Gastroesophageal sphincter (tissue), 4 donors: ENCODE measurements around the gene KLC3. TPM values are rescaled to one million over a fixed set of nuclear protein-coding genes. Genes with fewer than 3 reads are reported as not detected.
A peak's percentile ranks its signal among the peaks of the same experiment; 100 is the strongest.

Experiments
- ATAC-seq: fragments of 150-250 bp; one replicate; pipeline ENCODE4 v1.9.1; 2016; ENCODE audit warnings: mild to moderate bottlenecking, moderate library complexity
- H3K27ac ChIP-seq, 4 donors: fragments of 200-600 bp; sonication (generic) in 3 of 4; 1 replicate in 3 of 4; 2 replicates in 1 of 4; pipeline ENCODE4 v1.5.1; 2016 to 2019
- H3K27me3 ChIP-seq: fragments of 200-600 bp; sonication (generic); one replicate; pipeline ENCODE4 v1.5.1; 2019
- H3K36me3 ChIP-seq, 2 donors: fragments of 200-600 bp; sonication (generic); one replicate each; pipeline ENCODE4 v1.5.1; 2019; ENCODE audit warnings: control low read depth in 1 of 2
- H3K4me1 ChIP-seq, 3 donors: fragments of 200-600 bp; sonication (generic); 1 replicate in 2 of 3; 2 replicates in 1 of 3; pipeline ENCODE4 v1.5.1; 2016 to 2019; ENCODE audit warnings: control low read depth in 2 of 3
- H3K4me3 ChIP-seq, 2 donors: fragments of 200-600 bp; sonication (generic); one replicate each; pipeline ENCODE4 v1.5.1; 2019; ENCODE audit warnings: mild to moderate bottlenecking in 1 of 2, moderate library complexity in 1 of 2
- H3K9me3 ChIP-seq, 3 donors: fragments of 200-600 bp; sonication (generic); one replicate each; pipeline ENCODE4 v1.5.1; 2017 to 2019; ENCODE audit warnings: control low read depth in 2 of 3
- CTCF ChIP-seq, 4 experiments: fragments of 200-600 bp in 2 of 4; fragments of 450-650 bp in 2 of 4; sonication (generic) in 1 of 4; IDR thresholded peaks; one replicate each; pipeline ENCODE4 v1.5.1; 2017 to 2019; ENCODE audit warnings: antibody characterized with exemption in 4 of 4, mild to moderate bottlenecking in 2 of 4, moderate library complexity in 2 of 4
- EP300 ChIP-seq: sonication (generic); formaldehyde crosslinking; IDR thresholded peaks from one replicate; pipeline ENCODE4 v1.6.1; 2017; ENCODE audit warnings: antibody characterized with exemption, mild to moderate bottlenecking
- POLR2A ChIP-seq, 2 donors: fragments of 450-650 bp; IDR thresholded peaks; one replicate each; pipeline ENCODE4 v1.6.1; 2017; ENCODE audit warnings: antibody characterized with exemption in 2 of 2, mild to moderate bottlenecking in 2 of 2, moderate library complexity in 1 of 2
- POLR2AphosphoS5 ChIP-seq: sonication (generic); formaldehyde crosslinking; IDR thresholded peaks from one replicate; pipeline ENCODE4 v1.6.1; 2017; ENCODE audit warnings: antibody characterized with exemption
- WGBS, 2 donors: methylation state at CpG; one replicate each; pipeline ENCODE4 v1.1.5; 2018; ENCODE audit warnings: low coverage in 1 of 2; 5-methylcytosine and 5-hydroxymethylcytosine counted together
- total RNA-seq, 4 donors: library from RNA; depleted of rRNA; stranded (reverse); fragments of >200 nt; gene quantifications; one replicate each; pipeline ENCODE4 v1.1.0, GENCODE V29; 2016

Gene KLC3
- total RNA-seq, 4 donors from 2014 or later = 1.3 TPM; not detected in 3

- Histone ChIP-seq H3K36me3 (peaks cover 0 to 33% of the 10 kb centered on the region in 2 donors), H3K27me3 (peaks cover 48% of the 10 kb centered on the region)
- ATAC-seq = no peak
Observed at GRCh38 chr19:45348367-45349125, 8.0 kb downstream of the KLC3 start.

GRCh38 chr19:45349126-45349415, 8.5 kb downstream of the KLC3 start:
- no peak overlapping the region for H3K27ac ChIP-seq
- H3K4me1 ChIP-seq = no peaks in the 10 kb centered on the region
- WGBS, 2 donors = 47% methylated on average over 3 of the region's 3 CpGs; no CpG with 5 or more reads in 1 of the 2 donors
- H3K27me3 ChIP-seq = peaks cover 45% of the 10 kb centered on the region
- no peaks in the 10 kb centered on the region for H3K9me3 ChIP-seq
- TF ChIP-seq EP300 (no peak), POLR2AphosphoS5 (no peak), POLR2A (IDR thresholded peaks at IDR 0.05) (no peak), CTCF (IDR thresholded peaks at IDR 0.05) (no peak)
- H3K36me3 ChIP-seq = peaks cover 0 to 39% of the 10 kb centered on the region in 2 donors
- H3K4me3 ChIP-seq = no peak overlapping the region
- ATAC-seq = no peak

More at GRCh38 chr19:45348367-45349125, 8.0 kb downstream of the KLC3 start:
- H3K27ac ChIP-seq = no peak overlapping the region
- TF ChIP-seq CTCF (IDR thresholded peaks at IDR 0.05) (no peak), EP300 (no peak), POLR2AphosphoS5 (no peak), POLR2A (IDR thresholded peaks at IDR 0.05) (no peak)
- H3K4me1 ChIP-seq = no peaks in the 10 kb centered on the region
- 68 to 81% methylated on average over 5 to 6 of the region's 23 CpGs for WGBS, 2 donors
- H3K4me3 ChIP-seq = no peak overlapping the region
- H3K9me3 ChIP-seq = no peaks in the 10 kb centered on the region

- Histone ChIP-seq H3K4me1 (no peaks in the 10 kb centered on the region), H3K27ac (no peak overlapping the region), H3K27me3 (peaks cover 41% of the 10 kb centered on the region), H3K36me3 (peaks cover 0 to 43% of the 10 kb centered on the region in 2 donors), H3K4me3 (no peak overlapping the region), H3K9me3 (no peaks in the 10 kb centered on the region)
- ATAC-seq = peak; percentile 20
- WGBS, 2 donors = 100% methylated on average over 1 to 2 of the region's 17 CpGs
- no peak for TF ChIP-seq CTCF (IDR thresholded peaks at IDR 0.05)
- no peak for TF ChIP-seq POLR2A (IDR thresholded peaks at IDR 0.05)
- TF ChIP-seq POLR2AphosphoS5 = no peak
- no peak for TF ChIP-seq EP300
Observed at GRCh38 chr19:45349430-45349941, 8.9 kb downstream of the KLC3 start.

GRCh38 chr19:45350477-45351058, 10.0 kb downstream of the KLC3 start:
- H3K36me3 ChIP-seq = peaks cover 0 to 54% of the 10 kb centered on the region in 2 donors
- peaks cover 30% of the 10 kb centered on the region for H3K27me3 ChIP-seq
- no peak for TF ChIP-seq POLR2AphosphoS5
- no peak for TF ChIP-seq CTCF (IDR thresholded peaks at IDR 0.05)
- TF ChIP-seq EP300 = no peak
- TF ChIP-seq POLR2A (IDR thresholded peaks at IDR 0.05) = no peak
- no peak overlapping the region for H3K4me3 ChIP-seq
- H3K27ac ChIP-seq = no peak overlapping the region
- ATAC-seq = no peak
- no peaks in the 10 kb centered on the region for H3K9me3 ChIP-seq
- WGBS, 2 donors = 40% methylated on average over 1 of the region's 17 CpGs; no CpG with 5 or more reads in 1 of the 2 donors
- no peaks in the 10 kb centered on the region for H3K4me1 ChIP-seq
